Parathyroid adenoma (tissue), 2 donors: Measurements from ENCODE around the gene ZNF629.

Source experiments
- H2AFZ ChIP-seq: fragments of 300-600 bp; sonication (generic); one replicate; pipeline ENCODE4 v1.7.0; 2017; ENCODE audit warnings: antibody characterized with exemption, mild to moderate bottlenecking
- H3K27ac ChIP-seq: fragments of 300-600 bp; sonication (generic); one replicate; pipeline ENCODE4 v1.7.0; 2017
- H3K27me3 ChIP-seq: fragments of 300-600 bp; sonication (generic); one replicate; pipeline ENCODE4 v1.7.0; 2017; ENCODE audit warnings: low read length; ENCODE audit not compliant: control insufficient read depth, insufficient read depth
- H3K36me3 ChIP-seq: fragments of 300-600 bp; sonication (generic); one replicate; pipeline ENCODE4 v1.7.0; 2017; ENCODE audit warnings: low read length; ENCODE audit not compliant: control insufficient read depth, insufficient read depth
- H3K4me1 ChIP-seq: fragments of 300-600 bp; sonication (generic); one replicate; pipeline ENCODE4 v1.7.0; 2017; ENCODE audit warnings: control low read depth
- H3K4me2 ChIP-seq: fragments of 300-600 bp; sonication (generic); one replicate; pipeline ENCODE4 v1.7.0; 2017; ENCODE audit warnings: low read length
- H3K4me3 ChIP-seq: fragments of 300-600 bp; sonication (generic); one replicate; pipeline ENCODE4 v1.7.0; 2017; ENCODE audit warnings: low read depth, low read length
- H3K79me2 ChIP-seq: fragments of 300-600 bp; sonication (generic); one replicate; pipeline ENCODE4 v1.7.0; 2017; ENCODE audit warnings: control low read depth
- H3K9ac ChIP-seq: fragments of 300-600 bp; sonication (generic); one replicate; pipeline ENCODE4 v1.7.0; 2017; ENCODE audit warnings: mild to moderate bottlenecking
- H3K9me3 ChIP-seq: fragments of 300-600 bp; sonication (generic); one replicate; pipeline ENCODE4 v1.7.0; 2017; ENCODE audit warnings: low read length; ENCODE audit not compliant: control insufficient read depth
- TF ChIP-seq, protein P1 (sequence below): fragments of 300-600 bp; sonication (generic); IDR thresholded peaks from one replicate; pipeline ENCODE4 v1.7.0; 2017; ENCODE audit warnings: antibody characterized with exemption, mild to moderate bottlenecking
- donor health status: primary hyperparathyroidism.

The ZNF629 gene

DNA sequence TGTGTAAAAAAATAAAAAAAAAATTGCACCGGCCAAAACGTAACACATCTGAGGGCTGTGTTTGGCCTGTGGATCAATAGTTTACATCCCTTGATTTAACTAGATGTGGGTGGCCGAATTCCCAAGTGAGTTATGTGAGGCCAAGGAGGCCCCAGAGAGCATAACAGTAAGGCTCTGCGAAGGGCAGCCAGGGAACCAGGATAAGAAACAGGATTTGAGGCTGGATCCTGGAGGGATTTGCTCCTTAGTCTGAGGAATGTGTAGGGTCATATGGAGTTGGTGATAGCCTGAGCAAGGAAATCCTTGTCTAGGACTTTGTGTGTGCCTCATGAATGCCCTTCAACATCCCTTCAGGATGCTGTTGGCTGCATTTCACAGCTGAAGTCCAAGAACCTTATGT, 36.8 kb downstream of the ZNF629 start:
- peaks cover 3% of the 10 kb centered on the region for H3K79me2 ChIP-seq
- H3K4me2 ChIP-seq: no peak overlapping the region
- no peak overlapping the region for H3K9ac ChIP-seq
- H3K27me3 ChIP-seq: no peaks in the 10 kb centered on the region
- H2AFZ ChIP-seq: no peak overlapping the region
- TF ChIP-seq, protein P1, sequence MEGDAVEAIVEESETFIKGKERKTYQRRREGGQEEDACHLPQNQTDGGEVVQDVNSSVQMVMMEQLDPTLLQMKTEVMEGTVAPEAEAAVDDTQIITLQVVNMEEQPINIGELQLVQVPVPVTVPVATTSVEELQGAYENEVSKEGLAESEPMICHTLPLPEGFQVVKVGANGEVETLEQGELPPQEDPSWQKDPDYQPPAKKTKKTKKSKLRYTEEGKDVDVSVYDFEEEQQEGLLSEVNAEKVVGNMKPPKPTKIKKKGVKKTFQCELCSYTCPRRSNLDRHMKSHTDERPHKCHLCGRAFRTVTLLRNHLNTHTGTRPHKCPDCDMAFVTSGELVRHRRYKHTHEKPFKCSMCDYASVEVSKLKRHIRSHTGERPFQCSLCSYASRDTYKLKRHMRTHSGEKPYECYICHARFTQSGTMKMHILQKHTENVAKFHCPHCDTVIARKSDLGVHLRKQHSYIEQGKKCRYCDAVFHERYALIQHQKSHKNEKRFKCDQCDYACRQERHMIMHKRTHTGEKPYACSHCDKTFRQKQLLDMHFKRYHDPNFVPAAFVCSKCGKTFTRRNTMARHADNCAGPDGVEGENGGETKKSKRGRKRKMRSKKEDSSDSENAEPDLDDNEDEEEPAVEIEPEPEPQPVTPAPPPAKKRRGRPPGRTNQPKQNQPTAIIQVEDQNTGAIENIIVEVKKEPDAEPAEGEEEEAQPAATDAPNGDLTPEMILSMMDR: no peak
- peaks cover 2% of the 10 kb centered on the region for H3K4me1 ChIP-seq
- H3K36me3 ChIP-seq: no peaks in the 10 kb centered on the region
- H3K9me3 ChIP-seq: no peaks in the 10 kb centered on the region
- no peak overlapping the region for H3K27ac ChIP-seq
- no peak overlapping the region for H3K4me3 ChIP-seq

DNA sequence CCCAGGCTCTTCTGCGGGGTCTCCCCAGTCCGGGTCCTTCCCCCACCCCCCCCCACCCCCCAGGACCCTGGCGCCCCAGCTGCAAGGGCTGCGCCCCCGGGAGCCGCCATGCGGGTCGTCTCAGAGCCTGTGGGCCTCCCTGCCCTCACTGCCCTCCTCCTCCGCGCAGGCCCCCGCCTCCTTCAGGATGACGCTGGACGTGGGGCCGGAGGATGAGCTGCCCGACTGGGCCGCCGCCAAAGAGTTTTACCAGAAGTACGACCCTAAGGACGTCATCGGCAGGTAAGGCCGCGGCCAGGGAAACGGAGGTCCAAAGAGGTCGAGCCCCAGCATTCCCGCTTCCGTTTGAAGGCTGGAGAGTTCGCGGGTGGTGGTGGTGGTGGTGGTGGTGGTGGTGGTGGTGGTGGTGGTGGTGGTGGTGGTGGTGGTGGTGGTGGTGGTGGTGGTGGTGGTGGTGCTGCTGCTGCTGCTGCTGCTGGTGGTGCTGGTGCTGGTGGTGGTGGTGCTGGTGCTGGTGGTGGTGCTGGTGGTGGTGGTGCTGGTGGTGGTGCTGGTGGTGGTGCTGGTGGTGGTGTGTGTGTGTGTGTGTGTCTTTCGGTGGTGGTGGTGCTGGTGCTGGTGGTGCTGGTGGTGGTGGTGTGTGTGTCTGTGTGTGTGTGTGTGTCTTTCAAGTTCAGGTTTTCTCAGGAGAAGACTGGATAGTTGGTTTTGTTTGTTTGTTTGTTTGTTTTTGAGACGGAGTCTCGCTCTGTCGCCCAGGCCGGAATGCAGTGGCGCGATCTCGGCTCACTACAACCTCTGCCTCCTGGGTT, 38.2 kb downstream of the ZNF629 start:
- Histone ChIP-seq H3K27ac (peak overlapping the region; percentile 60), H3K4me1 (peaks cover 2% of the 10 kb centered on the region), H3K27me3 (no peaks in the 10 kb centered on the region), H3K9me3 (no peaks in the 10 kb centered on the region), H3K4me2 (peak overlapping the region; percentile 79), H3K36me3 (no peaks in the 10 kb centered on the region), H3K79me2 (peaks cover 3% of the 10 kb centered on the region), H3K9ac (peak overlapping the region; percentile 43), H3K4me3 (peak overlapping the region; percentile 56), H2AFZ (peak overlapping the region; percentile 43)
- TF ChIP-seq, protein P1: no peak

DNA sequence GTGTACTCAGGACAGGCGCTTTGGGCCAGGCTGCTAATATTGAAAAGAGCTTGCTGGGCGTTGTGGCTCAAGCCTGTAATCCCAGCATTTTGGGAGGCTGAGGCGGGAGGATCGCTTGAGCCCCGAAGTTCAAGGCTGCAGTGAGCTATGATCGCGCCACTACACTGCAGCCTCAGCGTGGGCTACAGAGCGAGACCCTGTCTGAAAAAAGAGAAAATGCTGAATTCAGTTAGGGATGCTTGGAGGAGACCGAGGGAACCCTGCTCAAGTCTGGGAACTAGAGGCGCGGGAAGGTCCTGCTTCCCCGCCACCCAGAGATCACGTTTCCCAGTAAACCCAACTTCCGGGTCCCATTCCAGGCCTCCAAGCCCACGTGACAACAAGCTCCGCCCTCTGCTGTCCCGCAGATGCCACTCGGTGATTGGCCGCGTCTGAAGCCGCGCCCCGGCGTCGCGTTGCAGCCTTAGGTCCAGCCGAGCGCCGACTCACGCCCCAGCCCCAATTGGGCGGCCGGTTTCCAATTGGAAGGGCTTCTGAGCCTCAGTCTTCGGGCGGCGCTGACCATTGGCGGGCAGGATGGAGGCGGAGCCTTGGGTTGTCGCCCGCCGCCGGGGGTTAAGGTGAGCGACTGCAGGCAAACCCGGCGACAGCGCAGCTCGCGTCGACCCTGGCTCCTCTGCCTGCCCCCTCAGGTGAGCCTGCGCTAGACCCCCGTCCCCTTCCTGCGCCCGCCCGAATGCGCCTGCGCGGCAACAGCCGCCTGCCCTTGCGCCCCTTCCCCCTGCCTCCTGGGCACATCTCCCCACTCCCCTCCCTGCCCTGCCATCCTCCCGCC, 39.0 kb downstream of the ZNF629 start, which contains the start of gene PHKG2:
TSS of gene PHKG2 (plus strand) at position 627 of the 835 bp plus-strand sequence. CDS start 396 bp downstream, outside the sequence.
- peak within 1 kb of the TSS; percentile 43 for H3K9ac ChIP-seq
- no peaks in the 10 kb centered on the region for H3K9me3 ChIP-seq
- no peaks in the 10 kb centered on the region for H3K36me3 ChIP-seq

DNA sequence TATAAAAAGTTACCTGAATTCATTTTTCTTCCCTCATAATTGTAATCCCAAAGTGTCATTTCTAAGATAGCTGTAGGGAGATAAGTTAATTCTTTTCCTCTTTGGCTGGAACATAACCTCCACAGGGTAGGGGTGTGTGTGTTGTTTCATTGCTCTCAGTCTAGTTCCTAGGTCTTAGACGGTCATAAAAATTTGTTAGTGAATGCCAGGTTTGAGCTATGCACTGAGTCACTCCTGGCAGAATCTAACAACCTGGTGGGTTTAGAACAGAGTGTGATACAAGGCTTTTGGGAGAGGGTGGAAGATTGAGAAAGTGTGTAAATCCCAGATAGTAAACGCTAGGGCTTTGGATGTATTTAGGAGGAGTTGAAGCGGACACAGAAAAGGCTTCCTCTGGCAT, 39.7 kb downstream of the ZNF629 start:
- Histone ChIP-seq H3K36me3 (no peaks in the 10 kb centered on the region), H3K9me3 (no peaks in the 10 kb centered on the region), H3K79me2 (peaks cover 3% of the 10 kb centered on the region), H2AFZ (peak overlapping the region; percentile 76), H3K9ac (no peak overlapping the region), H3K4me3 (no peak overlapping the region), H3K27ac (peak overlapping the region; percentile 60), H3K27me3 (no peaks in the 10 kb centered on the region), H3K4me2 (no peak overlapping the region), H3K4me1 (peaks cover 2% of the 10 kb centered on the region)
- TF ChIP-seq, protein P1: no peak

More for the DNA sequence above, 39.0 kb downstream of the ZNF629 start, which contains the start of gene PHKG2:
- peak within 1 kb of the TSS; percentile 60 for H3K27ac ChIP-seq
- H3K27me3 ChIP-seq: no peaks in the 10 kb centered on the region
- peaks cover 2% of the 10 kb centered on the region for H3K4me1 ChIP-seq
- peaks cover 3% of the 10 kb centered on the region for H3K79me2 ChIP-seq
- H3K4me2 ChIP-seq: peak within 1 kb of the TSS; percentile 79
- H2AFZ ChIP-seq: peak within 1 kb of the TSS; percentile 76
- TF ChIP-seq, protein P1: no peak
- peak within 1 kb of the TSS; percentile 56 for H3K4me3 ChIP-seq
